ENCODE results near the gene ARSD. TPM values are rescaled to one million over a fixed set of nuclear protein-coding genes. Genes with fewer than 3 reads are reported as not detected.

Gene ARSD
- total RNA-seq, 4 donors from 2014 or later: 8.9 to 17.3 (median 15.7) TPM

- WGBS, 2 donors: 77 to 81% methylated on average over 18 of the region's 18 CpGs
- DNase-seq (ENCODE audit: low spot score in 2 of 2): no peak
- intact Hi-C loops (cut with DNase I; ENCODE audit: low total_unique reads): no loop called here
- no peak overlapping the region for H3K4me3 ChIP-seq (ENCODE audit: low read depth, poor library complexity, severe bottlenecking)
- TF ChIP-seq CTCF (IDR thresholded peaks at IDR 0.05) (no peak), POLR2A (IDR thresholded peaks at IDR 0.05) (no peak)
Measured at GRCh38 chrX:2934715-2935710, 5.9 kb upstream of the ARSD start.

- intact Hi-C loops (cut with DNase I; ENCODE audit: low total_unique reads): no loop called here
- 49 to 60% methylated on average over 18 to 19 of the region's 19 CpGs for WGBS, 2 donors
- TF ChIP-seq POLR2A (IDR thresholded peaks at IDR 0.05) (no peak), CTCF (IDR thresholded peaks at IDR 0.05) (no peak)
- no peak for DNase-seq (ENCODE audit: low spot score in 2 of 2)
- H3K4me3 ChIP-seq (ENCODE audit: low read depth, poor library complexity, severe bottlenecking): no peak overlapping the region
Measured at GRCh38 chrX:2933125-2933900, 4.2 kb upstream of the ARSD start.

- DNase-seq (ENCODE audit: low spot score in 2 of 2): no peak
- TF ChIP-seq POLR2A (IDR thresholded peaks at IDR 0.05) (no peak), CTCF (IDR thresholded peaks at IDR 0.05) (no peak)
- no peak overlapping the region for H3K4me3 ChIP-seq (ENCODE audit: low read depth, poor library complexity, severe bottlenecking)
- intact Hi-C loops (cut with DNase I; ENCODE audit: low total_unique reads): no loop called here
- 81 to 84% methylated on average over 4 of the region's 4 CpGs for WGBS, 2 donors
Measured at GRCh38 chrX:2931612-2932011, 2.5 kb upstream of the ARSD start.

GRCh38 chrX:2931155-2931554, 2.0 kb upstream of the ARSD start:
- 91 to 100% methylated on average over 2 of the region's 2 CpGs for WGBS, 2 donors
- DNase-seq (ENCODE audit: low spot score in 2 of 2): no peak
- TF ChIP-seq POLR2A (IDR thresholded peaks at IDR 0.05) (no peak), CTCF (IDR thresholded peaks at IDR 0.05) (no peak)
- H3K4me3 ChIP-seq (ENCODE audit: low read depth, poor library complexity, severe bottlenecking): no peak overlapping the region
- intact Hi-C loops (cut with DNase I; ENCODE audit: low total_unique reads): no loop called here

GRCh38 chrX:2928191-2928582, 952 bp downstream of the ARSD start:
- no peak for TF ChIP-seq CTCF (IDR thresholded peaks at IDR 0.05)
- no peak for TF ChIP-seq POLR2A (IDR thresholded peaks at IDR 0.05)
- no peak overlapping the region for H3K4me3 ChIP-seq (ENCODE audit: low read depth, poor library complexity, severe bottlenecking)
- DNase-seq (ENCODE audit: low spot score in 2 of 2): peak; percentile 16 to 92
- intact Hi-C loops (cut with DNase I; ENCODE audit: low total_unique reads): no loop called here
- 20 to 23% methylated on average over 18 to 26 of the region's 27 CpGs for WGBS, 2 donors

All from lower leg skin (tissue), 4 donors.